ENCODE results near the gene NT5DC3.

DNA sequence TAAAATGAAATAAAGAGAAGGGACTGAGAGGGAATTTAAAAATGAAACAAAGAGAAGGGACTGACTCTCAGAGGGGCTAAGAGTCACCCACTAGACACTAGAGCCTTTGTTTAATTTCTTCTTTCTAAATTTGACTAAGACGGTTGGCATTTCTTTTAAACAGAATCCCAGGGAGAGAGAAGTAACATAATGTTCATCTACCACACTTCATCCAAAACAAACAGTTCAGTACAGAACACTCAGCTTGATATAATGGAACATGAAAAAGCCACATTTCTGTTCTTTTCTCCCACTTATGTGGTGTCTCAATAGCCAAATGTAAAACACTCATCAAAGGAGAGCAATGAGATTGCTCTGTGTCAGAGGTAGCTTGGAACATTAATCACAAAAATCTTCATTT is 10.1 kb upstream of the NT5DC3 start:
- TF ChIP-seq, protein P1, sequence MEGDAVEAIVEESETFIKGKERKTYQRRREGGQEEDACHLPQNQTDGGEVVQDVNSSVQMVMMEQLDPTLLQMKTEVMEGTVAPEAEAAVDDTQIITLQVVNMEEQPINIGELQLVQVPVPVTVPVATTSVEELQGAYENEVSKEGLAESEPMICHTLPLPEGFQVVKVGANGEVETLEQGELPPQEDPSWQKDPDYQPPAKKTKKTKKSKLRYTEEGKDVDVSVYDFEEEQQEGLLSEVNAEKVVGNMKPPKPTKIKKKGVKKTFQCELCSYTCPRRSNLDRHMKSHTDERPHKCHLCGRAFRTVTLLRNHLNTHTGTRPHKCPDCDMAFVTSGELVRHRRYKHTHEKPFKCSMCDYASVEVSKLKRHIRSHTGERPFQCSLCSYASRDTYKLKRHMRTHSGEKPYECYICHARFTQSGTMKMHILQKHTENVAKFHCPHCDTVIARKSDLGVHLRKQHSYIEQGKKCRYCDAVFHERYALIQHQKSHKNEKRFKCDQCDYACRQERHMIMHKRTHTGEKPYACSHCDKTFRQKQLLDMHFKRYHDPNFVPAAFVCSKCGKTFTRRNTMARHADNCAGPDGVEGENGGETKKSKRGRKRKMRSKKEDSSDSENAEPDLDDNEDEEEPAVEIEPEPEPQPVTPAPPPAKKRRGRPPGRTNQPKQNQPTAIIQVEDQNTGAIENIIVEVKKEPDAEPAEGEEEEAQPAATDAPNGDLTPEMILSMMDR (IDR thresholded peaks at IDR 0.05), result no peak
- no peak for TF ChIP-seq POLR2A (IDR thresholded peaks at IDR 0.05)

Measured in testis (tissue), 2 donors.